ENCODE results near the gene SPATA24.
"Not testable (repeated sequence)": the region's sequence is repeated elsewhere in the genome, so short reads cannot be mapped to it uniquely, and the experiment has no call there.

SPATA24 gene

DNA sequence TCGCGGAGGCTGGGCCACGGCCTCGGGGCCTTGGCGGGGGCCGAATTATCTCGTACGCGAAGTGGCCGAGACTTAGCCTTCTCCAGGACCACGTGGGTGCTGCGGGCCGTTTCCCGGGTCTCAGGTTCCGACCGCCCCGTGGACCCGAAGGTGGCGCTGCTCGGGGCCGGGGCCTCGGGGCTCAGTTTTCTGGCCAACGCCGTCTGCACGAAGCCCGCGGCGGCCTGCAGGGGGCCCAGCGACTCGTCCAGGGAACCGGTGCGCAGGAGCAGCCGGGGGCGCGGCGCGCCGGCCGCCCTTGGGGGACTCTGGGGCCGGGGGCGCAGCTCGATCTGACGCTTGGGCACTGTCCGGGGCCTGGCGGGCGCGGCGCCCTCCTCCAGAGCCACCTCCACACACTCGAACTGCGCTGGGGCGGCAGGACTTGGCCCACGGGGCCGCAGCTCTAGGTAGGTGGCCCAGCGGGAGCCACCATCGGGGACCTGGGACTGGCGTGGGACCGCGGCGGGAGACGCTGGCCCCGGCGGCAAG is 9.7 kb downstream of the SPATA24 start:
- no peak for DNase-seq

DNA sequence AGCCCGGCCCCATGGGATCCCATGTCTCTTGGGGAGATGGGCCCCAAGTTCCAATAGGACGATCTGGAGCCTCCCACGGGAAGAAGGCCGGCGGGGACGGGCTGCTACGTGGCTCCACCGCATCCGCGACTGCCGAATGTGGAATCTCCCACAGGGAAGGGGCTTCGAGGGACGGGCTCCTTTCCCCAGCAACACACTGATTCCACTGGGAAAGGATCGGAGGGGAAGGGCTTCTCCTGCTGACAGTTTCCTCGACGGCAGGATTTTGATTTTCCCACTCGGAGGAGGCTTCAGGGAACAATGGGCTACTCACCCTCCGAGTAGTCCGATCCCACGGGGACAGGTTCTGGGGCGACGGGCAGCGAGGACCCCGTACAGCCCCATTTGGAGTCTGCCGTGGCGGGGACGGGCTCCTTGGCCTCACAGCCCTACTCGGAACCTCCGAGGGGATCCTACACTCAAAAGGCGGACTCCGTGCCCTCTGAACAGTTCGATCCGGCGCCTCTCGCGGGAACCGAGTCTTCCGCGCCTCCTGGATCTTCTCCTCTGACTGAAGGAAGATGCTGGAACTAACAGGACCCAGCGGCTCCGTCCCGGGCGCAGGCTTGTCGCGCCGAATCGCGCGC is 10.3 kb downstream of the SPATA24 start:
- no peak for DNase-seq

DNA sequence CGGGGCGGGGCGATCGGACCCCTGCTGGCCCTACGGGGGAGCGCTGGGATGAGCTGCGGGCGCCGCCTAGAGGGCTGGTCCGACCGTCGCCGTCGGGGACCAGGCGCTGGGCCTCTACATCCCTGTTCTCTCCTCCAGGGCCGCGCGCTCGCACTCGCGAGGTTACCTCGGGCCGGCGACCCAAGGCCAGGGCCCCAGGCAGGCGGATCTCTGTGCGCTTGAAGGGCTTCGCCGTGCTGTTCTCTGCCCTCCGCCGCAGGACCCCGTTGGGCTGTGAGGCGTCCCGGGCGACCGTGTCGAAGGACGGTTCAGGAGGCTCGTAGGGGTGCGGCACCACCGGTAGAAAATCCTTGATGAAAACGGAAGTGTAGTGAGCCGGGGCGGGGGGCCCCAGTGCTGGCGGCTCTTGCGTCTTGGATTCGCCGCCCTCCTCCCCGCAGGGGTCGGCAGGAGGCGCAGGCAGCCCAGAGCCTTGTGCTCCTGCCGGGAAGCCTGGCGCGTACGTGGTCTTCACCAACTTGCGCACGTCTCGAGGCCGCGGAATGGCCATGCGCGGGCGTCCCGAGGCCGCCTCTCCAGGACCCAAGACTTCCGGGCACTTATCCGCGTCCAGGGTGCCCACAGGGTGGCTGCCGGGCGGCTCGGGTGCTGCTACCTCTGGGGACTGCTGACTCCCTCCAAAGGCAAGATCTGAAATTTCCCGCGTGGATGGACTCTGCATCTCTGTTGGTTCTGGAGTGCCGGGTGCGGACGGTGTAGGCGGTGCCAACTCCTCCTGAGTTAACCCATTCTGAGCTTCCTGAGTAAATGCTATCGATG is 11.0 kb downstream of the SPATA24 start:
- DNase-seq: no peak

DNA sequence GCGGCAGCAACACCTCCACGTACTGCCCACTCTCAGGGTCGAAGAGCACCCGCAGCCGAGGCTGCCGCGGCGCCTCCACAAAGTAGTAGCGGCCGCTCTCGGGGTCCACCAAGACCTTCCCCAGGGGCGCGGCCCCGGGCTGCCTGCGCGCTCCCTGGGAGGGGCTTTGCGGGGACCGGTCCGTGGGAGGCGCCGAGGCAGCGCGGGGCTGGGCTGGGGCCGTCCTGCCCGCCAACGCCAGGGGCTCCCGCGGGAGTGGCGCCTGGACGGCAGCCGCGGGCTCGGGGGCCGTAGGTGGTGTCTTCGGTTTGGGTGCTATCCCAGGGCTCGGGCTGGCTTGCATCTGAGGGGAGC is 11.6 kb downstream of the SPATA24 start:
- no peak for DNase-seq

DNA sequence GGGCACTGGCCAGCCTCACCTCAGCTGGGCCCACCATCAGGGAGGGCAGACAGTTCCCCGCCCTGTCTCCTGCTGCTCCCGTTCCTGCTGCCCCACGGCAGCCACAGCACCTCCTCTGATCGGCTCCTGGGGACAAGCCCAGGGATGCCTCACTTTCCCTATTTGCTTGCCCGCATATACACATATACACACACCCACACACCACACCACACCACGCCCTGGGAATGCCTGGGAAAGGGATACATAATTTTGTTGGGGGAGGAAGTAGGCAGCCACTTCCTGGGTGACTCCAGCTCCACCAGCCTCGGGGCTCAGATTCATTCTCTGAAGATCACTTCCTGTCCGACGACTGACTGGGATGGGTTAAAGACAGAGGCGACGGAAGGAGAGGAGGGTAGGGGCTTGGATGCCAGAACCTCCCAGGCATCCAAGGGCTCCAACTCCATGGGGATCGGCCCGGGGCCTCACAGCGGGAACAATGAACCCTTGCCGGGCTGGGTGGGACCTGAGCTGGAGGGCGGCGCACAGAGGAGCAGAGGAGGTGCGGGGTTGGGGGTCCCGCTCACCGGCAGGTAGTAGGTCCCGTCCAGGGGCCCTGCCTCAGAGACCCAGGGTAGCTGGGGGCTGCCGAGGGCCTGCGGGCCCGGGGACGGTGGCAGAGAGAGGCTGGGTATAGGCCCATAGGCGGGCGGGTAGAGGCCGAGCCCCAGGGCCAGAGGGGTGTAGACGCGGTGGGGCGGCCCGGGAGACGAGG is 12.1 kb downstream of the SPATA24 start:
- DNase-seq: no peak

DNA sequence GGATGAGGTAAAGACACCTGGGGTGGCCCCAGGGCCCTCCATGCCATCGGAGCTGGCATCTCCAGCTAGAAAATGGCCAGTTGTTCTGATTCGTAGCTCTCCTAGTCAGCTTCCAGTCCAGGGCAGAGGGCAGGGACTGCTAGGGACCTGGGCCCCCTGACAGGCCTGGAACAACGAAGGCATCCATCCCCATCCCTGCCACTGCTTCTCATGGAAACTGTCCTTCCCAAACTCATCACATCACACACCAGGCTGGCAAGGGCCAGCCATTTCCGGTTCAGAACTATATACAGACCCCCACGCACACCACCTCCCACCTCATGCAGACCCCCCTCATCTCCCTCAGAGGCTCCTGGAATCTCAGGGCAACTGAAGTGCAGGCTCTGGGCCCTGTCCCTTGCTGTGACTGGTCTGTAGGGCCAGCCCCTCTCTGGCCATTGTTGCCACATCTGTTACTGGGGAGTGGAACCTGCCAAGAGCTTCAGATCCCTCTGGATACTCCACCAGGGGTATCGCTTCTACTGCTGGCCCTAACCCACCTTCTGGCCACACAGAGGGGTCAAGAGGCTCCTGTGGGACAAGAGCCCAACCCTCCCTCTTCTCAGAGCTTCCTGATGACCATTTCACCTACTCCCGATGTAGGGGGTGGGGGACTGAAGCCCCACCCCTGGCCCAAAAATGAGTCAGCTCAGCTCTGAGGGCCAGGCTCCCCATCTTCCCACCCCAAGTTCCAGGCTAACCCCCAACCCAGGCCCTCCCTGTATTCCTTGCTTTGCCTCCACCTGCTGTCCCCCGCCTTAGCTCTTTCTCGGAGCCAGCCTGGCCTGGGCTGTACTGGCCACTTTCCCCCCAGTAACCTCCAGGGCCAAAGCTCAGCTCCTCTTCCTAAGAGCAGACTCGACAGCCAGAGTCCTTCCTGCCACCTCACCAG is 13.0 kb downstream of the SPATA24 start:
- DNase-seq: no peak

DNA sequence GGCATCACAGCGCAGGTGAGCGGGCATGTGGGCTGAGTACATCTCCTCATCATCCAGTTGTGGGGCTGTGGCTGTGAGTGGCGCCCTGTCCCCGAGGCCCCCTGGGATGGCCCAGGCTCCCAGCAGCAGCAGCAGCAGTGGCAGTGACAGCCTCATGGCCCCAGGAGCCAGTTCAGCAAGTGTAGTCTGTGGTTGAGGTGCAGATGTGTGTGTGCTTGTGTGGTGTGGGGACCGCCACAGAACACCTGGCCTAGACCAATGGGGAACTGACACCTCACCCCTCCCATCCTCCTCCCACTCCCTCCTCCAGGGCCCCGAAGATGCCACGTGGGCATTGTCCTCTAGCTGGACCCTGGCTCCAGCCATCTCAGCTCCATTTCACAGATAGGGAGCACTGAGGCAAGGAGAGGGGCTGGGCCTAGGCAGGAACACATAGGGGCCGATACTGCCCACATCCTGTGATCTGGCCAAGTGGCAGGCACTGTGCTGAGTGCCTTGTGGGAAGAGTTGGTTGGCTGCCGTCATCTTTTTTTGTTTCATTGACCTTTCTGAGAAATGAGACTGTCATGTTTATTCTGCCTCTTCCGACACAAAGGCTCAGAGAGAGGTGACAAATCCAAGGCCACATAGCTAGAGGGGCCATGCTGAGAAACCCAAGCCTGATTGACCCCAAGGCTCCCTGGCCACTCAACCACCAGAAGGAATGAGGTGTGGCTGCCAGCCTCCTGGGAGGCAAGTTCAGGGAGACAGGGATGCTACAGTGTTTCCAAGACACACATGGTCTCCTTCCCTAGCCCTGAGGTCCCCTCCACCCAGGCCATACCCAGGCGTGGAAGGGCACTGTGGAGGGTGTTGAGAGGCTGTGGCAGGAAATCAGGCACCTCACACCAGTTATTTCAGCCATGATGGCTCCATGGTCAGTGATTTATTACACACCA is 13.9 kb downstream of the SPATA24 start, which contains the start of gene MZB1:
TSS of gene MZB1 (minus strand) at position 213 of the 938 bp plus-strand sequence. CDS start at position 156, 57 bp downstream.
- no peak for DNase-seq

DNA sequence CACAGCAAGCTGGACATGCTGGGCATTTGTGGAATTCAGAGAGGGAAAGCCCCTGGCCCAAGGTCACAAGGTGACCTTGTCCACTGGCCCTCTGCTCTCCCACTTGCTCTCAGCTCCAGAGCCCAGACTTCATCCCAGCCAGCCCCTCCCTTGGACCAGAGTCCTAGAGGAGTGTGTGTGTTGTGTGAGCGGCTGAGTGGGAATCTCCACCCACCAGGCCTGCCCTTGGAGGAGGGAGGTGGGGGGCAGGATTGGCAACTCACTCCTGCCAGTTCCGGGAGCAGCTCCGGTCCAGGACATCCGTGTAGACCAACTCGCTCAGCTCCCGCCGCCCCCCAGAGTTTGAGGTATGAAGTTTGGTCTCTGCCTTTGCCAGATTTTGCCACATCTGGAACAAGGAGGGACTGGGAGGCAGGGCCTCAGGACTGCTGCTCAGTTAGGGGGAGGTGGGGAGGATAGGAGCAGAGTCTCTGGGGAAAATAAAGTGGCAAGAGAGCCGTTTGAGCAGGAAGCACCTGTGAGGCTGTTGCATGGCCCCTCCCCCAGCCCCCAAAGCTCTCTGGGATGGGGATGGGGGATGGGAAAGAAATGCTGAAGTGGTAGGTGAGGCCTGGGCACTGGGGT is 15.6 kb downstream of the SPATA24 start:
- DNase-seq: no peak

DNA sequence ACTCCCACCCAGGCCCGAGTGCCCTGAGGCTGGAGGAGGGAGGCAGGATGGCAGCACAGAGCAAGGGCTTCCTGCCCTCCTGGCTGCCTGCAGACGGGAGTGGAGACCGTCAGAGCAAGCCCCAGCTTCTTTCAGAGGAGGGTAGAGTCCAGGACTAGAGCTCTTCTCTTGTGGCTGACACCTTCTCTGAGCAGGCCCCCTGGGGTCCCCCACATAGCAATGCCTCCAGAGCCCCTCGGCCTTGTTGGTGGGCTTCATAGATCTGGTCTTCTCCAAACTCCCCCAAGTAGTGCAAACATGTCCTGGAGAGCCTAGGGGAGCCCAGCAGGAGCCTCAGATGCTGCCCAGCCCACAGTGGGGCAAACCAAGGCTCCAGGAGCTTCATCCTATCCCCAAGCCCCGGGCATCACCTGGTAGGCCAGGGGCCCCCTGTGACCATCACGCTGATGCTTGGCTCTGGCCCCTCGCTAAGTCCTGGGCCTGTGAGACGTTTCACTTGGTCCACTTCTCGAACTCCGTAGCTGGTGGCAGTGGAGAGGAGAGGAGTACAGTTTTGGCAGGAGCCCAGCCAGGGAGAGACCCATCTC is 16.2 kb downstream of the SPATA24 start:
- DNase-seq: no peak

DNA sequence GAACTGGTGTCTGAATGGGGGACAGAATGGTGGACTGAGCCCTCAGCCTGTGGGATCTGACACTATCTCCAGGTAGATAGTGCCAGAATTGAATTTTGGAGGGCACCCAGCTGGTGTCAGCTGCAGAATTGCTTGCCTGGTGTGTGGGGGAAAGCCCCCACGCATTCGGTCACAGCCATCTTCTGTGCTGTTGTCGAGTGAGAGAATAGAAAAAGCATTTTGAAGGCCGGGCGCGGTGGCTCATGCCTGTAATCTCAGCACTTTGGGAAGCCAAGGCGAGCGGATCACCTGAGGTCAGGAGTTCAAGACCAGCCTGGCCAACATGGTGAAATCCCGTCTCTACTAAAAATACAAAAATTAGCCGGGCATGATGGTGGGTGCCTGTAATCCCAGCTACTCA is 16.9 kb downstream of the SPATA24 start:
- DNase-seq: not testable (repeated sequence)

DNA sequence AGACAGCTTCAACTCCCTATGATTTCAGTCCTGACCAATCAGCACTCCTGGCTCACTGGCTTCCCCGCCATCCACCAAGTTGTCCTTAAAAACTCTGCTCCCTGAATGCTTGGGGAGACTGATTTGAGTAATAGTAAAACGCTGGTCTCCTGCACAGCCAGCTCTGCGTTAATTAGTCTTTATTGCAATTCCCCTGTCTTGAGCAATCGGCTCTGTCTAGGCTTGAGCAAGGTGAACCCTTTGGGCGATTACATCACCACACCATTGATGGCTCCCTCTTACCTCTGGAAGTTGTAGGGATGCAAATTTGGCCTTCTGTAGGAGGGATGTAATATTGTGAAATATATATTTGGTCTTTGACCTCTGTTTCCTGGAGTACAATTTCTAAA is 17.8 kb downstream of the SPATA24 start:
- no peak for DNase-seq

DNA sequence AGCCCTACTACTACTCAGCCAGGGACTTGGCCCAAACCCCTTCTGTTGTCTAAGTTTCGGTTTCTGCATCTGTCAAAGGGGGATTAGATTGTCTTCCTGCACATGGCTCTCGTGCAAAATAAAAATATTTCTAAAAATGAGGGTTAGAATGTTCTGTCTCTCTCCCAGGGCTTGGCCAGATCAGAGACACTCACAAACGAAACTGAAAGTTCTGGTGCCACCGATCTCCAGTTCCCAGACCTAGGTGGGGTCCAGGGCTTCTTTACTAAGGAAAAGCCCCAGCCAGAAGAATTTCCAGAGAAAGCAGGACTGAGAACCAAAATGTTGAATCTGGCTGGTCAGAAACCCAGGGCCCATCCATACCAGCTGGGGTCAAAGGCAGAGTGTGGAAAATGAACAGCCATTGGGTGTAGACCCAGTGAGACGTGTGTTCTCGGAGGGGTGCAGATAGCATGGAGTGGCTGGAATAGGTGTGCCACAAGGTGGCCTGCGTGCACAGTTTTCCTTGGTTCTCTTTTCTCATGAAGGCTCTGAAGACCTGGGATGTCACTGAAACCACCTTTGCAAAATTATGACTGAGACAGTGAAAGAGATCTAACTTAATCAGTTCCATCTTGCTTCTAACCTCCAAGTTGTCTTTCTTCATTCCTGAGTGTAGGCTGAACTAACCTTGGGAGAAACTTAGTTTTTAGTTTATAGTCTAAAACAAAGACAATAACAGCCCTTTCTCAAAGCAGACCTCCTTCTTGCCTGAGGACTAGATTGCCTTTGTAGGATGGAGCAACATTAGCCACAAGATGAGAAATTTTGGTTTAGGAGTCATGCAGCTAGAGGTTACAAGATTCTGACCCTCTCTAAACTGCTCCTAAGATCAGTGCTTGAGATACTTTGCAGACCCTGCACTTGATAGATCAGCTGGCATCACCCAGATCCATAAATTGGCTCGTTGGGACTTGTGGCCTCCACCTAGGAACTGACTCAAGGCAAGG is 18.5 kb downstream of the SPATA24 start:
- DNase-seq: no peak

DNA sequence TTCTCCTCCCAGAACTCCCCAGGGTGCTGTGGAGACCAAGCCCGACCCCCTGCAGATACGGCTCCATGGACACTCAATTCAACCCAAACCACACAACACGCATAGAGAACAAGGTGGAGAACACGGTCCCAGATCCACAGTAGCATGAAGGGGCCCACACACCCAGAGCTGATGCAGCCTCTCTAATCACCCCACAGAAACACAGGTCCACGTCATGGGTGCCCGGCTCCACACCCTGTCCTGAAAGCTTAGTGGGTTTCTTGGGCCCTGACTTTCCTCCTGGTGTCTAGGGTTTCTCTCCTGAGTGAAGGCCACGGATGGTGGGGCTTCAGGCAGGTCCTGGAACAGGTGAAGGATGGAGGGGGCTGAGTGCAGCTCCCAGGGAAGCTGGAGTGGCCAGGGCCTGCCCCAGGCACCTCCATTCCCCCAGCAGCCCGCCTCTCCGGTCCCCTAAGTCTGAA is 19.3 kb downstream of the SPATA24 start:
- no peak for DNase-seq

DNA sequence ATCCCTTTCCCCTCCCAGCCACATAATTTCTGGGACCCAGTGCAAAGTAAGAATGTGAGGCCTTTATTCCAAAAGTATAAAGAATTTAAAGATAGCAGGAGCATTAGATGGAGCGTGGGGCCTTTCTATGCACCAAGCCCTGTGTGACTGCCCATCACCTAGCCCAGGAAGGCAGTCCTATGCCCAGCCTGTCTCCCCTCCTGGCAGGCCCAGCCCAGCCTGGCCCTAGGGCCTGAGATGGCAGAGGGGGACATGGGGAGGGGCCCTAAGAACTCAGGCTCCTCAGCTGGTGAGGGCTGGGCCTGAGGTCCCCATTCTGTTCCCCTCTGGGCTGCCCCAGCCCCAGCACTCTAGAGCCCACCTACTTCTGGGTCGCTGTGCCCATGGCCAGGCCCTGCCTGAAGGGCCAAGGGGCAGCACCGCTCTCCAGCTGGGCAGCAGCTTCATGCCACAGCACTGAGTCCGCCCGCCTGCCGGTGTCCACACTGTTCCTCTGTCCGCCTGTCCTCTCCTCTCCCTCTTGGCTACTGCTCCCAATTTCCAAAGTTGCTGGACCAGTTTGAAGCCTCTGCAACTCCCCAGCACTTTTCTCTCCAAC is 19.8 kb downstream of the SPATA24 start:
- DNase-seq: no peak

DNA sequence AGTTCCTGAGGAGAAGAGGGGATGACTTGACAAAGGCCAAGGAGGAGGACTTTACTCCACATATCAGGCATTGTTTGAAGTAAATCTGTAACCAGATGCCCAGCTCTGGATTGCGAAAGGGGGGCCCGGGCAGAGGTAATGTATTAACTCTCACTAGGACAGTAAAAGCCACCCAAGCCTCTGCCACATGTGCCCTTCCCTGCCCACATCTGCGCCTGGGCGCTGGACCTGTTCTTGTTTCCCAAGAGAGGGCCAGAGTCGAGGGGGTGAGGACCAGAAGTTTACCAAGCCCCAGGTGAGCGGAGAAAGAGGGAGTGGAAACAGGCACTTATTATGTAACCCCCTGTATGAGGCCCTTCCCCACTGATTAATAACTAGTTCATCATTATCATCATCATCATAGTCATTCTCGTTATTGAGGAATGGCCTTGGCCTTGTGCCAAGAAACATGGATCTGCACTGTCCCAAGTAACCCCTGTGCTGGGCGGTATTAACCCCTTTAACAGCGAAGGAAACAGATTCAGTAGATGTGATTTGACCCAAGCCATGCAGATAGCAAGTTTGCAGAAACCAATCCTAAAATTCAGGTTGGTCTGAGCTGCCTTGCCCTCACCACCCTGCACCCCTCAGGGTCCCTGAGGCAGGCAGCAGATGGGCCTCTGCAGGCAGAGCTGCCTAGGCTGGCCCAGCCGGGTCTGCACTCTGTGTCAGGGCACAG is 20.5 kb downstream of the SPATA24 start, which contains the start of gene SLC23A1:
TSS of gene SLC23A1 (minus strand) at position 23 of the 718 bp plus-strand sequence. CDS start 44 bp downstream, outside the sequence.
- no peak for DNase-seq

DNA sequence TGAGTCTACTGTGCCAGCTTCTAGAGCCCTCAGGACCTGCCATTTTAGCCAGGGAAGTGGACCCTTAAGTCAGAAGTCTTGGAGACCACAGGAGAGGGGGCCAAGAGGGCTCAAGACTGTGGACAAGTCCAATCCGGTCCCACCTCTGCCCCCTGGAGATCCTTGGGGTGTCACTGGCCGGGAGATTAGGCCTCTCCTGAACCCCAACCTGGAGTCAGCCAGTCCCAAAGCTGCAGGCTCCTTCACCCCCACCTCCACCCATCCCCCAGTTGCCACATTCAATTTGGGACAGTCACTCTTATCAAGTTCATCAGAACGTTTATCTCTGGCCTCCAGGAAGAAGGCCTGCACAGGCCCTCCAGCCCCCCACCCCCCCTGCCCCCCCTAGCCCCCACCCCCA is 21.1 kb downstream of the SPATA24 start:
- no peak for DNase-seq
